Measurements from ENCODE around the gene ANKDD1B.
"Not testable (repeated sequence)": the region's sequence is repeated elsewhere in the genome, so short reads cannot be mapped to it uniquely, and the experiment has no call there.

- not testable (repeated sequence) for TF ChIP-seq CTCF, POLR2A (IDR thresholded peaks at IDR 0.05)
Observed at GRCh38 chr5:75578280-75578679, 33.0 kb upstream of the ANKDD1B start.

All from testis (tissue), 2 donors.